Muscle layer of duodenum (tissue), 2 donors: ENCODE data around the gene C10orf95.

Experiments
- H3K27ac ChIP-seq: one replicate; pipeline ENCODE4 v1.7.0; 2013; ENCODE audit warnings: mild to moderate bottlenecking, low read length
- H3K27me3 ChIP-seq: one replicate; pipeline ENCODE4 v1.7.0; 2013; ENCODE audit warnings: low read depth, mild to moderate bottlenecking, control low read depth, low read length
- H3K36me3 ChIP-seq, 2 donors: one replicate each; pipeline ENCODE4 v1.7.0; 2013; ENCODE audit warnings: low read length in 2 of 2, control low read depth in 1 of 2, mild to moderate bottlenecking in 1 of 2; ENCODE audit not compliant: insufficient read depth in 2 of 2, control insufficient read depth in 1 of 2
- H3K4me1 ChIP-seq, 2 donors: one replicate each; pipeline ENCODE4 v1.7.0; 2013; ENCODE audit warnings: low read length in 2 of 2, mild to moderate bottlenecking in 2 of 2, control low read depth in 1 of 2, moderate library complexity in 1 of 2; ENCODE audit not compliant: insufficient read depth in 2 of 2, control insufficient read depth in 1 of 2
- H3K4me3 ChIP-seq, 2 donors: one replicate each; pipeline ENCODE4 v1.7.0; 2013; ENCODE audit warnings: low read length in 2 of 2, low read depth in 1 of 2, mild to moderate bottlenecking in 1 of 2
- H3K9me3 ChIP-seq, 2 donors: one replicate each; pipeline ENCODE4 v1.7.0; 2013; ENCODE audit warnings: low read length in 2 of 2, control low read depth in 1 of 2, mild to moderate bottlenecking in 1 of 2; ENCODE audit not compliant: control insufficient read depth in 1 of 2
- donor health status: healthy.

The C10orf95 gene

GRCh38 chr10:102404361-102405107 lies 46.8 kb downstream of the C10orf95 start:
- H3K9me3 ChIP-seq, result no peaks in the 10 kb centered on the region
- H3K36me3 ChIP-seq, result peaks cover 14 to 29% of the 10 kb centered on the region in 2 donors
- no peak overlapping the region for H3K27ac ChIP-seq
- H3K27me3 ChIP-seq, result peaks cover 3% of the 10 kb centered on the region
- peaks cover 0 to 56% of the 10 kb centered on the region in 2 donors for H3K4me1 ChIP-seq
- no peak overlapping the region for H3K4me3 ChIP-seq

DNA sequence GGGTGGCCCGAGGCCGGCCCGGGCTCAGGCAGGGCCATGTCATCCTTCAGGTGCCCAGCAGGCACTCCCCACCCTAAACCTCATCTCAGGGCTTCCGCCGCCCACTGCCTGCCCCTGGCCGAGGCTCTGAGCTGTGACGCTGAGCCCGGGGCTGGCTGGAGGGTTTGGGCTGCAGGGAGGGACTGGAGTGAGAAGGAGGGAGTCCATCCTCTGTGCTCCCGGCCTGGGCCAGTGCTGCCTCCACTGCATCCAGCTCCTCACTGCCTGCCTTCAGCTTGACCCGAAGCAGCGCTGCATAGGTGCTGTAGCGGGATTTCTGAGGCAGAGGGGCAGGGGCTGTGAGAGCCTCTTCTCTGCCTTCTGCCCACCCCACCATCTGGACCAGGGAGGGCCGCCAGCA lies 48.2 kb downstream of the C10orf95 start:
- no peaks in the 10 kb centered on the region for H3K9me3 ChIP-seq
- H3K27ac ChIP-seq, result no peak overlapping the region
- peaks cover 0 to 62% of the 10 kb centered on the region in 2 donors for H3K4me1 ChIP-seq
- peaks cover 16 to 33% of the 10 kb centered on the region in 2 donors for H3K36me3 ChIP-seq
- no peaks in the 10 kb centered on the region for H3K27me3 ChIP-seq
- H3K4me3 ChIP-seq, result no peak overlapping the region

DNA sequence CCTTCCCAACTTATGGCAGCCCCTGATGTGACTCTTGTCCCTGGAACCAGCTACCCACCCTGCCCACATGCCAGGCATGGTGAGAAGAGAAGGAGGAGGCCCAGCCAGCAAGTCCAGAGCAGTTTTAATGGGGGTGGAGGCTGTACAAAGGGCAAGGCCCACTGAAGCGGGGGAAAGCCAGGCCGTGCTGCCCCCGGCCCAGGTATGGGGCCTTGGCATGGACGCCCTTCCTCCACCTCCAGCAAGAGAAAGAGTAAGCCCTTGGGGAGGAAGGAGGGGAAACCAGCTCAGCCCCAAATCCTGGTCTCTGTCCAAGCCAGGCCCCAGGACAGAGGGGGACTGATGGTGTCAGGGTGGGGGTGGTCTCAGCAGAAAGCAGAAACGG lies 48.8 kb downstream of the C10orf95 start:
- H3K4me3 ChIP-seq, result no peak overlapping the region
- H3K4me1 ChIP-seq, result peaks cover 0 to 68% of the 10 kb centered on the region in 2 donors
- H3K36me3 ChIP-seq, result peaks cover 22 to 37% of the 10 kb centered on the region in 2 donors
- no peaks in the 10 kb centered on the region for H3K27me3 ChIP-seq
- no peak overlapping the region for H3K27ac ChIP-seq
- no peaks in the 10 kb centered on the region for H3K9me3 ChIP-seq

- H3K36me3 ChIP-seq, result peaks cover 25 to 39% of the 10 kb centered on the region in 2 donors
- peak overlapping the region; percentile 23 for H3K27ac ChIP-seq
- H3K27me3 ChIP-seq, result no peaks in the 10 kb centered on the region
- no peaks in the 10 kb centered on the region for H3K9me3 ChIP-seq
- peaks cover 2 to 73% of the 10 kb centered on the region in 2 donors for H3K4me1 ChIP-seq
- no peak overlapping the region for H3K4me3 ChIP-seq
These were observed 49.4 kb downstream of the C10orf95 start for GRCh38 chr10:102401735-102402511.

DNA sequence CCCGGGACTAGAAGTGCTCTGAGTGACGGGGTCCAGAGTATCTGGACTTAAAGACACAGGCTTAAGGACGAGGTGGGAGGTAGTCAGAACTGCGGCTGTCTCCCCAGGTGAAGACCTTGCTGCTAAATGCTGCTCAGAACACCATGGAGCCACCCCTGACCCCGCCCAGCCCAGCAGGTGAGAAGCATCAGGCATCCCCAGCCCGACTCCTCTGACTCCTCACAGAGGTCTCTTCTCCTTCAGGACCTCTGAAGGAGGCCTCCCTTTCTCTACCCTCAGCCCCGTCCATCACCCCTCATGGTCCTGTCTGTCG lies 50.0 kb downstream of the C10orf95 start:
- H3K27ac ChIP-seq, result peak overlapping the region; percentile 23
- H3K9me3 ChIP-seq, result no peaks in the 10 kb centered on the region
- H3K36me3 ChIP-seq, result peaks cover 27 to 42% of the 10 kb centered on the region in 2 donors
- H3K4me1 ChIP-seq, result peaks cover 9 to 80% of the 10 kb centered on the region in 2 donors
- no peak overlapping the region for H3K4me3 ChIP-seq
- H3K27me3 ChIP-seq, result no peaks in the 10 kb centered on the region

DNA sequence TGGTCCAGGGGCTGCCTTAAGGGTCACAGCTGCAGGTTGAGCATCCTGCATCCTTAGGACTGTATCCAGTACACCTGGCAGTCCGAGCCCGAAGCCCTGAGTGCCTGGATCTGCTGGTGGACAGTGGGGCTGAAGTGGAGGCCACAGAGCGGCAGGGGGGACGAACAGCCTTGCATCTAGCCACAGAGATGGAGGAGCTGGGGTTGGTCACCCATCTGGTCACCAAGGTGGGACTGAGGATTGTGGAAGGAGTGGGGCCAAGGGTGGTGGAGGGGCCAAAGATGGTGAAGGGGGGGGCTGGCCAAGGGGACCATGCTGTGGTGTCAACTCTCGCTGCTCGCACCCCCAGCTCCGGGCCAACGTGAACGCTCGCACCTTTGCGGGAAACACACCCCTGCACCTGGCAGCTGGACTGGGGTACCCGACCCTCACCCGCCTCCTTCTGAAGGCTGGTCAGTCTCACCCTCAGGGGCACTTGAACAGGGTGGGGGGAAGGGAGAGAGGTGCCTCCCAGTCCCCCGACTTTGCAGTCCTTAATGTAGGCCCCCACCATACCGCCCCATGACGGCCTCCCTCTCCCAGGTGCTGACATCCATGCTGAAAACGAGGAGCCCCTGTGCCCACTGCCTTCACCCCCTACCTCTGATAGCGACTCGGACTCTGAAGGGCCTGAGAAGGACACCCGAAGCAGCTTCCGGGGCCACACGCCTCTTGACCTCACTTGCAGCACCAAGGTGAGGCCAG lies 50.6 kb downstream of the C10orf95 start:
- Histone ChIP-seq H3K9me3 (no peaks in the 10 kb centered on the region), H3K4me3 (no peak overlapping the region), H3K27me3 (no peaks in the 10 kb centered on the region), H3K4me1 (peaks cover 10 to 83% of the 10 kb centered on the region in 2 donors), H3K27ac (no peak overlapping the region), H3K36me3 (peaks cover 27 to 42% of the 10 kb centered on the region in 2 donors)

DNA sequence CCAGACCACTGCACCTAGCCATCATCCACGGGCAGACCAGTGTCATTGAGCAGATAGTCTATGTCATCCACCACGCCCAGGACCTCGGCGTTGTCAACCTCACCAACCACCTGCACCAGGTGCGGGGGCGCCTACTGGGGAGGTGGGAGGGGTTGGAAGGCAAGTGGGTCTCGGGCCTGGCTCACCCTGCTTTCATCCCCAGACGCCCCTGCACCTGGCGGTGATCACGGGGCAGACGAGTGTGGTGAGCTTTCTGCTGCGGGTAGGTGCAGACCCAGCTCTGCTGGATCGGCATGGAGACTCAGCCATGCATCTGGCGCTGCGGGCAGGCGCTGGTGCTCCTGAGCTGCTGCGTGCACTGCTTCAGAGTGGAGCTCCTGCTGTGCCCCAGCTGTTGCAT lies 51.3 kb downstream of the C10orf95 start:
- H3K27me3 ChIP-seq, result no peaks in the 10 kb centered on the region
- no peaks in the 10 kb centered on the region for H3K9me3 ChIP-seq
- H3K4me3 ChIP-seq, result peak overlapping the region in 1 of 2 donors; percentile 68
- peaks cover 27 to 42% of the 10 kb centered on the region in 2 donors for H3K36me3 ChIP-seq
- H3K4me1 ChIP-seq, result peaks cover 10 to 76% of the 10 kb centered on the region in 2 donors
- H3K27ac ChIP-seq, result no peak overlapping the region
